Measurements from ENCODE around the gene RNF31. TPM values are rescaled to one million over a fixed set of nuclear protein-coding genes. Genes with fewer than 3 reads are reported as not detected.
A peak's percentile ranks its signal among the peaks of the same experiment; 100 is the strongest.

The RNF31 gene
- total and polyA plus RNA-seq, 2 of the 13 experiments (the other 11 are each of a cell fraction or from before 2014, with no cell fraction given), result 48.2 to 86.8 TPM

DNA sequence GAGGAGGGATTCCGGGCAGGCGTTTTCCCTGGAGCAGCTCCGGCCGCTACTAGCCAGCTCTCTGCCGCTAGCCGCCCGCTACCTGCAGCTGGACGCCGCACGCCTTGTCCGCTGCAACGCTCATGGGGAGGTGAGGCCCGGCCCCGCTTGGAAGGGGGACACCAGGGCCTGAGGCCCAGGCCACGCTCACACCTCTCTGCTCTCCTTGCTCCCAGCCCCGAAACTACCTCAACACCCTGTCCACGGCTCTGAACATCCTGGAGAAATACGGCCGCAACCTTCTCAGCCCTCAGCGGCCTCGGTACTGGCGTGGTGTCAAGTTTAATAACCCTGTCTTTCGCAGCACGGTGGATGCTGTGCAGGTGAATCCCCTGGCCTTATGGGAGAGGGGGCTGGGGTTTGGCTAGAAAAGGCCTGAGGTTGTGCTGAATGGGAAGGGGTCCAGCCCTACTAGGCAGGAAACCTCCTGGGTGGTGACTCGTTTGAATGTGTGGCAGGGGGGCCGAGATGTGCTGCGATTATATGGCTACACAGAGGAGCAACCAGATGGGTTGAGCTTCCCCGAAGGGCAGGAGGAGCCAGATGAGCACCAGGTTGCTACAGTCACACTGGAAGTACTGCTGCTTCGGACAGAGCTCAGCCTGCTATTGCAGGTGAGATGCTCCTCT, 597 bp downstream of the RNF31 start (continued):
- TF ChIP-seq ZNF343 (CRISPR knock-in tag; IDR thresholded peaks at IDR 0.05) (0 out of 2 replicates have a peak, but pooled peaks have one; percentile 60), SMYD3 (CRISPR knock-in tag; IDR thresholded peaks at IDR 0.05) (no peak), GABPB1 (CRISPR knock-in tag; IDR thresholded peaks at IDR 0.05) (no peak; the same call in 1 of the 2 replicates), ZNF44 (CRISPR knock-in tag; IDR thresholded peaks at IDR 0.05) (0 out of 2 replicates have a peak, but pooled peaks have one; percentile 80), ZNF556 (CRISPR knock-in tag; IDR thresholded peaks at IDR 0.05; ENCODE audit: borderline replicate concordance) (no peak; the same call in 1 of the 2 replicates), YEATS4 (CRISPR knock-in tag; IDR thresholded peaks at IDR 0.05; ENCODE audit: borderline replicate concordance) (peak; percentile 3; the same call in 1 of the 2 replicates), MEF2D (CRISPR knock-in tag; IDR thresholded peaks at IDR 0.05) (peak; percentile 79), SATB2 (CRISPR knock-in tag; IDR thresholded peaks at IDR 0.05) (no peak; the same call in 1 of the 2 replicates), GPN1 (CRISPR knock-in tag; IDR thresholded peaks at IDR 0.05; ENCODE audit: borderline replicate concordance) (peak; percentile 89), HNF4A (CRISPR knock-in tag; IDR thresholded peaks at IDR 0.05) (no peak), RFX5 (IDR thresholded peaks at IDR 0.05; ENCODE audit: low read depth, low read length) (no peak), TMF1 (CRISPR knock-in tag; IDR thresholded peaks at IDR 0.05; ENCODE audit: low read depth) (no peak; the same call in 1 of the 2 replicates), SALL1 (CRISPR knock-in tag; IDR thresholded peaks at IDR 0.05) (no peak), ZNF589 (CRISPR knock-in tag; conservative IDR thresholded peaks at IDR 0.05) (no peak)
- TF ChIP-seq, protein P1, sequence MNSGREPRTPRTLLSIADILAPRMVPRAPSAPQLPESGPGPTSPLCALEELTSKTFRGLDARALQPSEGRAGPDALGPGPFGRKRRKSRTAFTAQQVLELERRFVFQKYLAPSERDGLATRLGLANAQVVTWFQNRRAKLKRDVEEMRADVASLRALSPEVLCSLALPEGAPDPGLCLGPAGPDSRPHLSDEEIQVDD (CRISPR knock-in tag; IDR thresholded peaks at IDR 0.05; ENCODE audit: borderline replicate concordance), result peak; percentile 75; the same call in 1 of the 2 replicates
- TF ChIP-seq, protein P2, sequence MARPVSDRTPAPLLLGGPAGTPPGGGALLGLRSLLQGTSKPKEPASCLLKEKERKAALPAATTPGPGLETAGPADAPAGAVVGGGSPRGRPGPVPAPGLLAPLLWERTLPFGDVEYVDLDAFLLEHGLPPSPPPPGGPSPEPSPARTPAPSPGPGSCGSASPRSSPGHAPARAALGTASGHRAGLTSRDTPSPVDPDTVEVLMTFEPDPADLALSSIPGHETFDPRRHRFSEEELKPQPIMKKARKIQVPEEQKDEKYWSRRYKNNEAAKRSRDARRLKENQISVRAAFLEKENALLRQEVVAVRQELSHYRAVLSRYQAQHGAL (CRISPR knock-in tag; IDR thresholded peaks at IDR 0.05; ENCODE audit: not compliant biosample characterization), result peak; percentile 94
- TF ChIP-seq, protein P3, sequence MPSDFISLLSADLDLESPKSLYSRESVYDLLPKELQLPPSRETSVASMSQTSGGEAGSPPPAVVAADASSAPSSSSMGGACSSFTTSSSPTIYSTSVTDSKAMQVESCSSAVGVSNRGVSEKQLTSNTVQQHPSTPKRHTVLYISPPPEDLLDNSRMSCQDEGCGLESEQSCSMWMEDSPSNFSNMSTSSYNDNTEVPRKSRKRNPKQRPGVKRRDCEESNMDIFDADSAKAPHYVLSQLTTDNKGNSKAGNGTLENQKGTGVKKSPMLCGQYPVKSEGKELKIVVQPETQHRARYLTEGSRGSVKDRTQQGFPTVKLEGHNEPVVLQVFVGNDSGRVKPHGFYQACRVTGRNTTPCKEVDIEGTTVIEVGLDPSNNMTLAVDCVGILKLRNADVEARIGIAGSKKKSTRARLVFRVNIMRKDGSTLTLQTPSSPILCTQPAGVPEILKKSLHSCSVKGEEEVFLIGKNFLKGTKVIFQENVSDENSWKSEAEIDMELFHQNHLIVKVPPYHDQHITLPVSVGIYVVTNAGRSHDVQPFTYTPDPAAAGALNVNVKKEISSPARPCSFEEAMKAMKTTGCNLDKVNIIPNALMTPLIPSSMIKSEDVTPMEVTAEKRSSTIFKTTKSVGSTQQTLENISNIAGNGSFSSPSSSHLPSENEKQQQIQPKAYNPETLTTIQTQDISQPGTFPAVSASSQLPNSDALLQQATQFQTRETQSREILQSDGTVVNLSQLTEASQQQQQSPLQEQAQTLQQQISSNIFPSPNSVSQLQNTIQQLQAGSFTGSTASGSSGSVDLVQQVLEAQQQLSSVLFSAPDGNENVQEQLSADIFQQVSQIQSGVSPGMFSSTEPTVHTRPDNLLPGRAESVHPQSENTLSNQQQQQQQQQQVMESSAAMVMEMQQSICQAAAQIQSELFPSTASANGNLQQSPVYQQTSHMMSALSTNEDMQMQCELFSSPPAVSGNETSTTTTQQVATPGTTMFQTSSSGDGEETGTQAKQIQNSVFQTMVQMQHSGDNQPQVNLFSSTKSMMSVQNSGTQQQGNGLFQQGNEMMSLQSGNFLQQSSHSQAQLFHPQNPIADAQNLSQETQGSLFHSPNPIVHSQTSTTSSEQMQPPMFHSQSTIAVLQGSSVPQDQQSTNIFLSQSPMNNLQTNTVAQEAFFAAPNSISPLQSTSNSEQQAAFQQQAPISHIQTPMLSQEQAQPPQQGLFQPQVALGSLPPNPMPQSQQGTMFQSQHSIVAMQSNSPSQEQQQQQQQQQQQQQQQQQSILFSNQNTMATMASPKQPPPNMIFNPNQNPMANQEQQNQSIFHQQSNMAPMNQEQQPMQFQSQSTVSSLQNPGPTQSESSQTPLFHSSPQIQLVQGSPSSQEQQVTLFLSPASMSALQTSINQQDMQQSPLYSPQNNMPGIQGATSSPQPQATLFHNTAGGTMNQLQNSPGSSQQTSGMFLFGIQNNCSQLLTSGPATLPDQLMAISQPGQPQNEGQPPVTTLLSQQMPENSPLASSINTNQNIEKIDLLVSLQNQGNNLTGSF (CRISPR knock-in tag; IDR thresholded peaks at IDR 0.05), result peak; percentile 92
- TF ChIP-seq, protein P4, sequence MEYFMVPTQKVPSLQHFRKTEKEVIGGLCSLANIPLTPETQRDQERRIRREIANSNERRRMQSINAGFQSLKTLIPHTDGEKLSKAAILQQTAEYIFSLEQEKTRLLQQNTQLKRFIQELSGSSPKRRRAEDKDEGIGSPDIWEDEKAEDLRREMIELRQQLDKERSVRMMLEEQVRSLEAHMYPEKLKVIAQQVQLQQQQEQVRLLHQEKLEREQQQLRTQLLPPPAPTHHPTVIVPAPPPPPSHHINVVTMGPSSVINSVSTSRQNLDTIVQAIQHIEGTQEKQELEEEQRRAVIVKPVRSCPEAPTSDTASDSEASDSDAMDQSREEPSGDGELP (IDR thresholded peaks at IDR 0.05; ENCODE audit: borderline replicate concordance, low read depth), result no peak; the same call in 1 of the 2 replicates

All from HepG2 (cell line).